GM21737 (cell line): ENCODE results near the gene STAP2.
"Not testable (repeated sequence)": the region's sequence is repeated elsewhere in the genome, so short reads cannot be mapped to it uniquely, and the experiment has no call there.

ENCODE experiments used
- ATAC-seq: cut with Tn5 transposase; IDR thresholded peaks from one replicate; pipeline ENCODE4 v1.9.1; 2021; ENCODE audit warnings: mild to moderate bottlenecking, moderate library complexity; ENCODE audit not compliant: unreplicated experiment

Gene STAP2

GRCh38 chr19:4278010-4278409, 60.6 kb downstream of the STAP2 start:
- ATAC-seq: no peak

- ATAC-seq: no peak
Measured at GRCh38 chr19:4277191-4277696, 61.4 kb downstream of the STAP2 start.

- not testable (repeated sequence) for ATAC-seq
Measured at GRCh38 chr19:4274321-4274686, 64.3 kb downstream of the STAP2 start.
